ENCODE results near the gene NKAIN4. TPM values are rescaled to one million over a fixed set of nuclear protein-coding genes. Genes with fewer than 3 reads are reported as not detected.

The NKAIN4 gene
- total and polyA plus RNA-seq, 2 donors from 2014 or later = 29.7 to 107 TPM

DNA sequence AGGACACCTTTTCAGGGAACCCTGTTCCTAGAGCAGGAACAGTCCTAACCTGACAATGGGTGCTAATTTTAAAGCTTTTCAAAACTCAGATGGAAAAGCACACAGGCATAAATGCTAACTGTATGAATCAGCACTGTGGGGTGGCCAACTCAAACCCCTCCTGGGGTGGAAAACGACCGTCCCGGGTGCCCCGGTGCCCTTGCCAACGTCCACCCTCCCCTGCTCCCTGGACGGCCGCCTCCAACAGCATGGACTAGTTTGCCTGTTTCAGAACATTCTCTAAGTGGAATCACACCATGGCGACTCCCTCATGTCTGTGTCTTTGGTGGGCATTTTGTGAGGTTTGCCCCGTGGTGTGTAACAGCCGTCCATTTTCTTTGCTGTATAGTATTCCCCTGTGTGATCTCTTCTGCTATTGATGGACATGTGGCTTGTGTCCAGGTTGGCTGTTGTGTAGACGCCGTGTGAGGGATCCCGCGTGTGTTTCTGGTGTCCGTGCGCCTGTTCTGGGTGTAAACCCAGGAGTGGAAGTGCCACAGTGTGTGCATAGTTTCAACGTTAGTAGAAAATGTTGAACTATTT lies 44.6 kb upstream of the NKAIN4 start:
- Histone ChIP-seq H3K27ac (ENCODE audit: low read depth in 2 of 2, low read length in 2 of 2) (no peak overlapping the region), H3K4me3 (ENCODE audit: low read length in 3 of 3) (no peak overlapping the region), H3K9me3 (ENCODE audit: control insufficient read depth in 2 of 3, insufficient read depth in 1 of 3, low read length in 3 of 3) (peaks cover 0 to 3% (median 0%) of the 10 kb centered on the region in 3 donors), H3K4me1 (ENCODE audit: control insufficient read depth in 2 of 3, insufficient read depth in 2 of 3, low read depth in 1 of 3, low read length in 3 of 3) (no peaks in the 10 kb centered on the region), H3K36me3 (ENCODE audit: control insufficient read depth in 2 of 3, insufficient read depth in 3 of 3, low read length in 3 of 3) (no peaks in the 10 kb centered on the region), H3K27me3 (ENCODE audit: control insufficient read depth, insufficient read depth, low read length) (peaks cover 3% of the 10 kb centered on the region), H3K9ac (ENCODE audit: low read length in 3 of 3) (no peak overlapping the region)
- TF ChIP-seq, protein P1, sequence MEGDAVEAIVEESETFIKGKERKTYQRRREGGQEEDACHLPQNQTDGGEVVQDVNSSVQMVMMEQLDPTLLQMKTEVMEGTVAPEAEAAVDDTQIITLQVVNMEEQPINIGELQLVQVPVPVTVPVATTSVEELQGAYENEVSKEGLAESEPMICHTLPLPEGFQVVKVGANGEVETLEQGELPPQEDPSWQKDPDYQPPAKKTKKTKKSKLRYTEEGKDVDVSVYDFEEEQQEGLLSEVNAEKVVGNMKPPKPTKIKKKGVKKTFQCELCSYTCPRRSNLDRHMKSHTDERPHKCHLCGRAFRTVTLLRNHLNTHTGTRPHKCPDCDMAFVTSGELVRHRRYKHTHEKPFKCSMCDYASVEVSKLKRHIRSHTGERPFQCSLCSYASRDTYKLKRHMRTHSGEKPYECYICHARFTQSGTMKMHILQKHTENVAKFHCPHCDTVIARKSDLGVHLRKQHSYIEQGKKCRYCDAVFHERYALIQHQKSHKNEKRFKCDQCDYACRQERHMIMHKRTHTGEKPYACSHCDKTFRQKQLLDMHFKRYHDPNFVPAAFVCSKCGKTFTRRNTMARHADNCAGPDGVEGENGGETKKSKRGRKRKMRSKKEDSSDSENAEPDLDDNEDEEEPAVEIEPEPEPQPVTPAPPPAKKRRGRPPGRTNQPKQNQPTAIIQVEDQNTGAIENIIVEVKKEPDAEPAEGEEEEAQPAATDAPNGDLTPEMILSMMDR (IDR thresholded peaks at IDR 0.05; ENCODE audit: borderline replicate concordance, extremely low read depth, insufficient read depth) = no peak
- FAIRE-seq = no peak
- intact Hi-C loops (cut with DNase I) = no loop called here
- no peak for DNase-seq

DNA sequence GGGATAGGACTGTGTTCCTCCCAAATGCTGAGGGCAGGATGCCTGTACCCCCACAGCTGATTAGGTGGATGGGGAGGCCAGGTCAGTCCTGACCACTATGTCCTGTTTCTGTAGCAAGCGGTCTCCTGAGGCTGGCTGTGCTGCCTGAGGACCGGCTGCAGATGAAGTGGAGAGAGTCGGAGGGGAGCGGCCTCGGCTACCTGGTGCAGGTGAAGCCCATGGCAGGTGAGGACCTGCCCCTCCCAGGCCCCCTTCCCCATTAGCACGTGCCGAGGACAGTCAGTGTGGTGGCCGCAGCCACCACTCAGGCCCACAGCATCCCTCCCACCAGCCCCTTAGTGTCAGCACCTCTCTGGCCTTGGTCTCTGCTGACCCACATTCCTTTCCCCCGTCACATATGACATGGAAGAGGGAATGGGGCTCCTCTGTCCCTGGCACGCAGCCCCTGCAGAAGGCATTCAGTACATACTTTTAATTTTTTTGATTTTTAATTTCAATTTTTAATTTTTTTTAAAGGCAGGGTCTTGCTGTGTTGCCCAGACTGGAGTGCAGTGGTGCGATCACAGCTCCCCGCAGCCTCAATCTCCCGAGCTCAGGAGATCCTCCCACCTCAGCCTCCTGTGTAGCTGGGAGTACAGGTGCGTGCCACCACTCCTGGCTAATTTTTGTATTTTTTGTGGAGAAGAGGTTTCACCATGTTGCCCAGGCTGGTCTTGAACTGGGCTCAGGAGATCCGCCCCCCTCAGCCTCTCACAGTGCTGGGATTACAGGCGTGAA lies 43.7 kb upstream of the NKAIN4 start:
- TF ChIP-seq, protein P1 (IDR thresholded peaks at IDR 0.05; ENCODE audit: borderline replicate concordance, extremely low read depth, insufficient read depth) = no peak
- H3K9me3 ChIP-seq (ENCODE audit: control insufficient read depth in 2 of 3, insufficient read depth in 1 of 3, low read length in 3 of 3) = peaks cover 0 to 3% (median 0%) of the 10 kb centered on the region in 3 donors
- intact Hi-C loops (cut with DNase I) = no loop called here
- no peak overlapping the region for H3K9ac ChIP-seq (ENCODE audit: low read length in 3 of 3)
- no peak overlapping the region for H3K4me3 ChIP-seq (ENCODE audit: low read length in 3 of 3)
- no peak for DNase-seq
- no peak for FAIRE-seq
- peaks cover 3% of the 10 kb centered on the region for H3K27me3 ChIP-seq (ENCODE audit: control insufficient read depth, insufficient read depth, low read length)
- H3K4me1 ChIP-seq (ENCODE audit: control insufficient read depth in 2 of 3, insufficient read depth in 2 of 3, low read depth in 1 of 3, low read length in 3 of 3) = no peaks in the 10 kb centered on the region
- no peak overlapping the region for H3K27ac ChIP-seq (ENCODE audit: low read depth in 2 of 2, low read length in 2 of 2)
- no peaks in the 10 kb centered on the region for H3K36me3 ChIP-seq (ENCODE audit: control insufficient read depth in 2 of 3, insufficient read depth in 3 of 3, low read length in 3 of 3)

DNA sequence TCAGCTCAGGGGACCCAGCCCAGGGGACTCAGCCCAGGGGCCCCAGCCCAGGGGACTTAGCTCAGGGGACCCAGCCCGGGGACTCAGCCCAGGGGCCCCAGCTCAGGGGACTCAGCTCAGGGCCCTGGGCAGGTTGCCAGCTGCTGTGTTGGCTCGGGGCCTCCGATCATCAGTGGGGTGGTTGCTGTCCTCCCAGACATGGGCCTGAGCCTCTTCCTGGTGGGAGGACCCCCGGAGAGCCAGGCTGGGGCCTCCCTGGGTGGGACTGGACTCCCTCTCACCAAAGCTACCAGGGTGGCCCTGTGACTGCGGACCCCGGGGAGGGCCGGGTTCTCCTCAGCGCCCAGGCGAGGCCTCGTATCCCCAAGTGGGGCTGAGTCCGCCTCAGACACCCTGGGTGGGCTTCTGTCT lies 43.1 kb upstream of the NKAIN4 start:
- no peaks in the 10 kb centered on the region for H3K36me3 ChIP-seq (ENCODE audit: control insufficient read depth in 2 of 3, insufficient read depth in 3 of 3, low read length in 3 of 3)
- TF ChIP-seq, protein P1 (IDR thresholded peaks at IDR 0.05; ENCODE audit: borderline replicate concordance, extremely low read depth, insufficient read depth) = no peak
- intact Hi-C loops (cut with DNase I) = no loop called here
- peaks cover 0 to 3% (median 0%) of the 10 kb centered on the region in 3 donors for H3K9me3 ChIP-seq (ENCODE audit: control insufficient read depth in 2 of 3, insufficient read depth in 1 of 3, low read length in 3 of 3)
- H3K4me1 ChIP-seq (ENCODE audit: control insufficient read depth in 2 of 3, insufficient read depth in 2 of 3, low read depth in 1 of 3, low read length in 3 of 3) = no peaks in the 10 kb centered on the region
- no peak overlapping the region for H3K27ac ChIP-seq (ENCODE audit: low read depth in 2 of 2, low read length in 2 of 2)
- H3K4me3 ChIP-seq (ENCODE audit: low read length in 3 of 3) = no peak overlapping the region
- H3K9ac ChIP-seq (ENCODE audit: low read length in 3 of 3) = no peak overlapping the region
- FAIRE-seq = no peak
- peak in 1 of 5 donors; percentile 51 for DNase-seq
- H3K27me3 ChIP-seq (ENCODE audit: control insufficient read depth, insufficient read depth, low read length) = peaks cover 3% of the 10 kb centered on the region

Data from kidney (tissue), 14 donors.